GM12878 (cell line): ENCODE data around the gene GBA3. TPM values are rescaled to one million over a fixed set of nuclear protein-coding genes. Genes with fewer than 3 reads are reported as not detected.

ENCODE experiments used
- NFYA ChIP-seq: IDR thresholded peaks from 2 replicates; pipeline ENCODE4 v1.6.1; 2011; ENCODE audit warnings: low read depth, mild to moderate bottlenecking, low read length, improper control_type of control experiment, borderline replicate concordance
- PML ChIP-seq: IDR thresholded peaks from 2 replicates; pipeline ENCODE4 v1.6.1; 2012; ENCODE audit warnings: low read length, inconsistent platforms
- RUNX3 ChIP-seq: IDR thresholded peaks from 2 replicates; pipeline ENCODE4 v1.6.1; 2012; ENCODE audit warnings: low read length, inconsistent platforms
- WRNIP1 ChIP-seq: IDR thresholded peaks from 2 replicates; pipeline ENCODE4 v1.6.1; 2011; ENCODE audit warnings: low read depth, low read length, improper control_type of control experiment, borderline replicate concordance
- polyA plus RNA-seq, 11 experiments: library from polyadenylated mRNA; depleted of rRNA in 4 of 11; unstranded in 6 of 11; stranded (reverse) in 5 of 11; fragments of >200 nt; fragmentation: Nextera tagmentation in 4 of 11; fragmentation: Illumina TruSeq in 1 of 11; extraction: Ambion mirVana in 4 of 11; extraction: Trizol in 1 of 11; gene quantifications; 1 replicate in 1 of 11; 2 replicates in 10 of 11; pipeline versions ENCODE4 v1.2.1 to v1.2.3, GENCODE V29; 2011 to 2016; ENCODE audit warnings: inconsistent platforms in 2 of 11, missing spikeins in 2 of 11, low read depth in 1 of 11
- total RNA-seq, 4 experiments: library from RNA; depleted of rRNA in 3 of 4; stranded (reverse); fragments of >200 nt in 3 of 4; fragmentation: Illumina TruSeq in 1 of 4; extraction: Trizol in 1 of 4; gene quantifications; 2 replicates each; pipeline versions ENCODE4 v1.2.1 to v1.2.3, GENCODE V29; 2013 to 2021
- TF ChIP-seq, protein P1 (sequence below): IDR thresholded peaks from 2 replicates; pipeline ENCODE4 v1.6.1; 2012; ENCODE audit warnings: improper control_type of control experiment, low read depth, low read length; ENCODE audit not compliant: insufficient replicate concordance
- TF ChIP-seq, protein P2 (sequence below): fragments of 450-650 bp; IDR thresholded peaks from 2 replicates; pipeline ENCODE4 v1.6.1; 2017; ENCODE audit warnings: mild to moderate bottlenecking, moderate library complexity

The GBA3 gene
- total and polyA plus RNA-seq, 10 of the 15 experiments (the other 5 are each of a cell fraction or from before 2014, with no cell fraction given) = 0.10 to 7.2 (median 0.27) TPM

DNA sequence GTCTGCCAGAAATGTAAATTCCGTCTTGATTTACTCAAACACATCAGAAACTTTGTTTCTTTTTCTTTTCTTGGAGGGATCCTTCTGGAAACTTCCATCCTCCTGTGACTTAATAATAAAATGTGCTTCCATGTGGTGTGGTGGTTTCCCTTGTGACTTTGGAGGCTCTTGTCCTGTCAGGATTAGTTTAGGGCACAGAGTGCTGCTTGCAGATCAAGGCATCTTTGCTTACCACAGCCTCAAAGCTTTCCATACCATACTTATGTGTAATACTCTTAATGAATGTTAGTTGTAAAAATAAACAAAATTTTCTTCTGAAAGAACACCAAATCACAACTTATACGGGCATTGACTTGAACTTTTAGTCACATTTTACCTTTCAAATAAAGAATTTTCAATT, 27.4 kb downstream of the GBA3 start (continued):
- TF ChIP-seq, protein P1, sequence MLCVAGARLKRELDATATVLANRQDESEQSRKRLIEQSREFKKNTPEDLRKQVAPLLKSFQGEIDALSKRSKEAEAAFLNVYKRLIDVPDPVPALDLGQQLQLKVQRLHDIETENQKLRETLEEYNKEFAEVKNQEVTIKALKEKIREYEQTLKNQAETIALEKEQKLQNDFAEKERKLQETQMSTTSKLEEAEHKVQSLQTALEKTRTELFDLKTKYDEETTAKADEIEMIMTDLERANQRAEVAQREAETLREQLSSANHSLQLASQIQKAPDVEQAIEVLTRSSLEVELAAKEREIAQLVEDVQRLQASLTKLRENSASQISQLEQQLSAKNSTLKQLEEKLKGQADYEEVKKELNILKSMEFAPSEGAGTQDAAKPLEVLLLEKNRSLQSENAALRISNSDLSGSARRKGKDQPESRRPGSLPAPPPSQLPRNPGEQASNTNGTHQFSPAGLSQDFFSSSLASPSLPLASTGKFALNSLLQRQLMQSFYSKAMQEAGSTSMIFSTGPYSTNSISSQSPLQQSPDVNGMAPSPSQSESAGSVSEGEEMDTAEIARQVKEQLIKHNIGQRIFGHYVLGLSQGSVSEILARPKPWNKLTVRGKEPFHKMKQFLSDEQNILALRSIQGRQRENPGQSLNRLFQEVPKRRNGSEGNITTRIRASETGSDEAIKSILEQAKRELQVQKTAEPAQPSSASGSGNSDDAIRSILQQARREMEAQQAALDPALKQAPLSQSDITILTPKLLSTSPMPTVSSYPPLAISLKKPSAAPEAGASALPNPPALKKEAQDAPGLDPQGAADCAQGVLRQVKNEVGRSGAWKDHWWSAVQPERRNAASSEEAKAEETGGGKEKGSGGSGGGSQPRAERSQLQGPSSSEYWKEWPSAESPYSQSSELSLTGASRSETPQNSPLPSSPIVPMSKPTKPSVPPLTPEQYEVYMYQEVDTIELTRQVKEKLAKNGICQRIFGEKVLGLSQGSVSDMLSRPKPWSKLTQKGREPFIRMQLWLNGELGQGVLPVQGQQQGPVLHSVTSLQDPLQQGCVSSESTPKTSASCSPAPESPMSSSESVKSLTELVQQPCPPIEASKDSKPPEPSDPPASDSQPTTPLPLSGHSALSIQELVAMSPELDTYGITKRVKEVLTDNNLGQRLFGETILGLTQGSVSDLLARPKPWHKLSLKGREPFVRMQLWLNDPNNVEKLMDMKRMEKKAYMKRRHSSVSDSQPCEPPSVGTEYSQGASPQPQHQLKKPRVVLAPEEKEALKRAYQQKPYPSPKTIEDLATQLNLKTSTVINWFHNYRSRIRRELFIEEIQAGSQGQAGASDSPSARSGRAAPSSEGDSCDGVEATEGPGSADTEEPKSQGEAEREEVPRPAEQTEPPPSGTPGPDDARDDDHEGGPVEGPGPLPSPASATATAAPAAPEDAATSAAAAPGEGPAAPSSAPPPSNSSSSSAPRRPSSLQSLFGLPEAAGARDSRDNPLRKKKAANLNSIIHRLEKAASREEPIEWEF = no peak
- TF ChIP-seq, protein P2, sequence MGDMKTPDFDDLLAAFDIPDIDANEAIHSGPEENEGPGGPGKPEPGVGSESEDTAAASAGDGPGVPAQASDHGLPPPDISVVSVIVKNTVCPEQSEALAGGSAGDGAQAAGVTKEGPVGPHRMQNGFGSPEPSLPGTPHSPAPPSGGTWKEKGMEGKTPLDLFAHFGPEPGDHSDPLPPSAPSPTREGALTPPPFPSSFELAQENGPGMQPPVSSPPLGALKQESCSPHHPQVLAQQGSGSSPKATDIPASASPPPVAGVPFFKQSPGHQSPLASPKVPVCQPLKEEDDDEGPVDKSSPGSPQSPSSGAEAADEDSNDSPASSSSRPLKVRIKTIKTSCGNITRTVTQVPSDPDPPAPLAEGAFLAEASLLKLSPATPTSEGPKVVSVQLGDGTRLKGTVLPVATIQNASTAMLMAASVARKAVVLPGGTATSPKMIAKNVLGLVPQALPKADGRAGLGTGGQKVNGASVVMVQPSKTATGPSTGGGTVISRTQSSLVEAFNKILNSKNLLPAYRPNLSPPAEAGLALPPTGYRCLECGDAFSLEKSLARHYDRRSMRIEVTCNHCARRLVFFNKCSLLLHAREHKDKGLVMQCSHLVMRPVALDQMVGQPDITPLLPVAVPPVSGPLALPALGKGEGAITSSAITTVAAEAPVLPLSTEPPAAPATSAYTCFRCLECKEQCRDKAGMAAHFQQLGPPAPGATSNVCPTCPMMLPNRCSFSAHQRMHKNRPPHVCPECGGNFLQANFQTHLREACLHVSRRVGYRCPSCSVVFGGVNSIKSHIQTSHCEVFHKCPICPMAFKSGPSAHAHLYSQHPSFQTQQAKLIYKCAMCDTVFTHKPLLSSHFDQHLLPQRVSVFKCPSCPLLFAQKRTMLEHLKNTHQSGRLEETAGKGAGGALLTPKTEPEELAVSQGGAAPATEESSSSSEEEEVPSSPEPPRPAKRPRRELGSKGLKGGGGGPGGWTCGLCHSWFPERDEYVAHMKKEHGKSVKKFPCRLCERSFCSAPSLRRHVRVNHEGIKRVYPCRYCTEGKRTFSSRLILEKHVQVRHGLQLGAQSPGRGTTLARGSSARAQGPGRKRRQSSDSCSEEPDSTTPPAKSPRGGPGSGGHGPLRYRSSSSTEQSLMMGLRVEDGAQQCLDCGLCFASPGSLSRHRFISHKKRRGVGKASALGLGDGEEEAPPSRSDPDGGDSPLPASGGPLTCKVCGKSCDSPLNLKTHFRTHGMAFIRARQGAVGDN = no peak
- TF ChIP-seq NFYA (no peak), WRNIP1 (no peak), RUNX3 (no peak), PML (no peak)
- TF ChIP-seq, all 136 proteins: peak for 0
